OCI-LY3 (cell line): ENCODE data around the gene ADCY7.

Experiments used
- H2AFZ ChIP-seq: fragments of 200-600, 300-600 bp; shearing (Covaris generic); 2 replicates; pipeline ENCODE4 v1.6.0; 2014; ENCODE audit warnings: antibody characterized with exemption, low read depth, low read length
- H3K27ac ChIP-seq: fragments of 200-600, 300-600 bp; sonication (generic); 2 replicates; pipeline ENCODE4 v1.5.1; 2014; ENCODE audit warnings: mild to moderate bottlenecking, low read length, moderate library complexity, mixed read lengths
- H3K27me3 ChIP-seq: fragments of 200-600, 300-600 bp; sonication (generic); 2 replicates; pipeline ENCODE4 v1.6.1; 2014; ENCODE audit warnings: low read depth, low read length, mixed read lengths
- H3K36me3 ChIP-seq: fragments of 200-600, 300-600 bp; sonication (generic); replicated peaks from 2 replicates; pipeline ENCODE3; 2014; ENCODE audit warnings: low read depth, low read length, mixed read lengths
- H3K4me1 ChIP-seq: fragments of 300-600, 200-600 bp; sonication (generic); 2 replicates; pipeline ENCODE4 v1.6.1; 2014; ENCODE audit warnings: low read length, mixed read lengths
- H3K4me2 ChIP-seq: fragments of 200-600, 300-600 bp; sonication (generic); 2 replicates; pipeline ENCODE4 v1.6.1; 2014; ENCODE audit warnings: low read length, mixed read lengths
- H3K4me3 ChIP-seq: fragments of 300-600, 200-600 bp; sonication (generic); 2 replicates; pipeline ENCODE4 v1.5.1; 2014; ENCODE audit warnings: antibody characterized with exemption, mild to moderate bottlenecking, low read length, moderate library complexity
- H3K79me2 ChIP-seq: fragments of 300-600, 200-600 bp; shearing (Covaris generic); 2 replicates; pipeline ENCODE4 v1.6.1; 2014; ENCODE audit warnings: mild to moderate bottlenecking, low read length, mixed read lengths
- H3K9ac ChIP-seq: fragments of 300-600, 200-600 bp; shearing (Covaris generic); 2 replicates; pipeline ENCODE4 v1.6.0; 2014; ENCODE audit warnings: mild to moderate bottlenecking, low read length, moderate library complexity
- H3K9me3 ChIP-seq: fragments of 200-600, 300-600 bp; shearing (Covaris generic); 2 replicates; pipeline ENCODE4 v1.6.1; 2014; ENCODE audit warnings: low read length, mixed read lengths; ENCODE audit not compliant: insufficient read depth
- H4K20me1 ChIP-seq: fragments of 200-600, 300-600 bp; sonication (generic); 2 replicates; pipeline ENCODE4 v1.6.1; 2016; ENCODE audit warnings: low read length, mixed read lengths; ENCODE audit not compliant: insufficient read depth
- EZH2phosphoT487 ChIP-seq: fragments of 200-600 bp; shearing (Covaris generic); IDR thresholded peaks from 2 replicates; pipeline ENCODE4 v1.6.1; 2018; ENCODE audit warnings: antibody characterized with exemption, mixed run types, low read depth
- TF ChIP-seq, protein P1 (sequence below): fragments of 200-600, 300-600 bp; sonication (generic); IDR thresholded peaks from 2 replicates; pipeline ENCODE4 v1.5.1; 2014; ENCODE audit warnings: antibody characterized with exemption, low read length, low read depth

The ADCY7 gene

GRCh38 chr16:50318796-50319578 is 52.6 kb downstream of the ADCY7 start:
- Histone ChIP-seq H3K27ac (no peak overlapping the region), H3K4me1 (no peaks in the 10 kb centered on the region), H3K27me3 (no peaks in the 10 kb centered on the region), H2AFZ (no peak overlapping the region), H3K9ac (no peak overlapping the region), H3K4me2 (no peak overlapping the region), H3K9me3 (no peaks in the 10 kb centered on the region), H3K36me3 (peaks cover 68% of the 10 kb centered on the region), H4K20me1 (no peaks in the 10 kb centered on the region; the same call in 1 of the 2 replicates), H3K4me3 (no peak overlapping the region), H3K79me2 (no peaks in the 10 kb centered on the region)
- no peak for TF ChIP-seq EZH2phosphoT487
- TF ChIP-seq, protein P1, sequence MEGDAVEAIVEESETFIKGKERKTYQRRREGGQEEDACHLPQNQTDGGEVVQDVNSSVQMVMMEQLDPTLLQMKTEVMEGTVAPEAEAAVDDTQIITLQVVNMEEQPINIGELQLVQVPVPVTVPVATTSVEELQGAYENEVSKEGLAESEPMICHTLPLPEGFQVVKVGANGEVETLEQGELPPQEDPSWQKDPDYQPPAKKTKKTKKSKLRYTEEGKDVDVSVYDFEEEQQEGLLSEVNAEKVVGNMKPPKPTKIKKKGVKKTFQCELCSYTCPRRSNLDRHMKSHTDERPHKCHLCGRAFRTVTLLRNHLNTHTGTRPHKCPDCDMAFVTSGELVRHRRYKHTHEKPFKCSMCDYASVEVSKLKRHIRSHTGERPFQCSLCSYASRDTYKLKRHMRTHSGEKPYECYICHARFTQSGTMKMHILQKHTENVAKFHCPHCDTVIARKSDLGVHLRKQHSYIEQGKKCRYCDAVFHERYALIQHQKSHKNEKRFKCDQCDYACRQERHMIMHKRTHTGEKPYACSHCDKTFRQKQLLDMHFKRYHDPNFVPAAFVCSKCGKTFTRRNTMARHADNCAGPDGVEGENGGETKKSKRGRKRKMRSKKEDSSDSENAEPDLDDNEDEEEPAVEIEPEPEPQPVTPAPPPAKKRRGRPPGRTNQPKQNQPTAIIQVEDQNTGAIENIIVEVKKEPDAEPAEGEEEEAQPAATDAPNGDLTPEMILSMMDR = no peak

DNA sequence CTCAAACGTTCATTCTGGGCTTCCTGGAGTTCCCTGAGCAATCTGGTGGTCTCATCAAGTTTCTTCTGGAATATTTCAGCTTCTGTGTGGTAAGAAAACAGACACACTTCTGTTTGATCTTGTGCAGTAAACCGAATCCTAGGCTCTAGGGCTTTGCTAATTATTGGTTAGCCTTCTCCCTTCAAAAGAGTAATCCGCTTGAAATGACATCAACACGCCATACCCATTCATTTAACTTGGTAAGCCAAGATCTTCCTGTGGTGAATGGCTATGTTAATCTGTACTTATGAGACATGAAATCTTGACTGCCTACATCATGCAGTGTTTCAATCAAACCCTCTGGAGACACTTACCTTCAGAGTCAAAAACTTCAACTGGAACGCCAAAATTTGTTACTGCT is 54.0 kb downstream of the ADCY7 start:
- no peaks in the 10 kb centered on the region for H3K9me3 ChIP-seq
- H3K79me2 ChIP-seq = no peaks in the 10 kb centered on the region
- H3K9ac ChIP-seq = no peak overlapping the region
- H3K4me1 ChIP-seq = no peaks in the 10 kb centered on the region
- no peak overlapping the region for H3K27ac ChIP-seq
- H4K20me1 ChIP-seq = no peaks in the 10 kb centered on the region; the same call in 1 of the 2 replicates
- no peak overlapping the region for H3K4me2 ChIP-seq
- no peak overlapping the region for H2AFZ ChIP-seq
- TF ChIP-seq, protein P1 = no peak
- TF ChIP-seq EZH2phosphoT487 = no peak
- H3K4me3 ChIP-seq = no peak overlapping the region
- peaks cover 68% of the 10 kb centered on the region for H3K36me3 ChIP-seq
- H3K27me3 ChIP-seq = no peaks in the 10 kb centered on the region

DNA sequence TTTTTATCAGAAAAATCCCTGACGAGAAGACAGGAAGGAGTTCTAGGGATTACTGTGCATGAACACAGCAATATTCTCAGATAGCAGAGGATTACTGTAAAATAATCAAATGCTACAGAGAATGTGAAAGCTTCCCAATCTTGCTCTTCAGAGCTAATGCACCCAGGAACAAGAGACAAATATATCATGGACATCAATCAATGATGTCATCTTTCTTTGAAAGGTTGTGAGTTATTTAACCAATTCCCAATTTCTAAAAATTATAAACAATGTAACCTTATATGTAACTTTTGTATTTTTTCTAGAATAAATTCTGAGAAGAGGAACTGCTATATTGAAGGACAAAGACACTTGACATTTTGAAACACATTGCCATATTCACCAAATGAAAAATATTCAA is 56.0 kb downstream of the ADCY7 start:
- H3K79me2 ChIP-seq = no peaks in the 10 kb centered on the region
- no peak overlapping the region for H2AFZ ChIP-seq
- H4K20me1 ChIP-seq = no peaks in the 10 kb centered on the region
- H3K9me3 ChIP-seq = no peaks in the 10 kb centered on the region
- no peak overlapping the region for H3K27ac ChIP-seq
- H3K4me3 ChIP-seq = no peak overlapping the region
- no peak for TF ChIP-seq EZH2phosphoT487
- TF ChIP-seq, protein P1 = no peak
- no peak overlapping the region for H3K4me2 ChIP-seq
- peaks cover 2% of the 10 kb centered on the region for H3K4me1 ChIP-seq
- H3K36me3 ChIP-seq = peaks cover 56% of the 10 kb centered on the region
- no peak overlapping the region for H3K9ac ChIP-seq
- H3K27me3 ChIP-seq = no peaks in the 10 kb centered on the region

GRCh38 chr16:50323335-50324011 is 57.1 kb downstream of the ADCY7 start:
- no peak for TF ChIP-seq EZH2phosphoT487
- TF ChIP-seq, protein P1 = peak; percentile 22; the same call in 1 of the 2 replicates
- H4K20me1 ChIP-seq = no peaks in the 10 kb centered on the region
- H3K27ac ChIP-seq = no peak overlapping the region
- H3K27me3 ChIP-seq = no peaks in the 10 kb centered on the region
- no peak overlapping the region for H3K9ac ChIP-seq
- H3K4me2 ChIP-seq = no peak overlapping the region
- no peaks in the 10 kb centered on the region for H3K9me3 ChIP-seq
- H3K4me1 ChIP-seq = peaks cover 11% of the 10 kb centered on the region
- no peaks in the 10 kb centered on the region for H3K79me2 ChIP-seq
- H3K4me3 ChIP-seq = no peak overlapping the region
- H2AFZ ChIP-seq = no peak overlapping the region
- peaks cover 47% of the 10 kb centered on the region for H3K36me3 ChIP-seq
